Ishikawa (cell line): ENCODE data around the gene PNPLA7.

Experiments
- EP300 ChIP-seq: IDR thresholded peaks from 2 replicates; pipeline ENCODE4 v1.6.1; 2012; ENCODE audit warnings: borderline replicate concordance
- FOXM1 ChIP-seq: IDR thresholded peaks from 2 replicates; pipeline ENCODE4 v1.6.1; 2012; ENCODE audit warnings: low read depth, borderline replicate concordance
- RAD21 ChIP-seq: IDR thresholded peaks from 2 replicates; pipeline ENCODE4 v1.6.1; 2012; ENCODE audit warnings: low read depth
- TAF1 ChIP-seq: IDR thresholded peaks from 2 replicates; pipeline ENCODE4 v1.6.1; 2012; ENCODE audit warnings: low read depth, mild to moderate bottlenecking
- TCF12 ChIP-seq: IDR thresholded peaks from 2 replicates; pipeline ENCODE4 v1.6.1; 2012; ENCODE audit warnings: low read depth
- YY1 ChIP-seq: IDR thresholded peaks from 2 replicates; pipeline ENCODE4 v1.6.1; 2012; ENCODE audit warnings: low read depth
- ZBTB7A ChIP-seq: IDR thresholded peaks from 2 replicates; pipeline ENCODE4 v1.6.1; 2012; ENCODE audit warnings: low read depth
- TF ChIP-seq, protein P1 (sequence below): IDR thresholded peaks from 2 replicates; pipeline ENCODE4 v1.6.1; 2012
- TF ChIP-seq, protein P2 (sequence below): IDR thresholded peaks from 2 replicates; pipeline ENCODE4 v1.6.1; 2012; ENCODE audit warnings: low read depth, mild to moderate bottlenecking

DNA sequence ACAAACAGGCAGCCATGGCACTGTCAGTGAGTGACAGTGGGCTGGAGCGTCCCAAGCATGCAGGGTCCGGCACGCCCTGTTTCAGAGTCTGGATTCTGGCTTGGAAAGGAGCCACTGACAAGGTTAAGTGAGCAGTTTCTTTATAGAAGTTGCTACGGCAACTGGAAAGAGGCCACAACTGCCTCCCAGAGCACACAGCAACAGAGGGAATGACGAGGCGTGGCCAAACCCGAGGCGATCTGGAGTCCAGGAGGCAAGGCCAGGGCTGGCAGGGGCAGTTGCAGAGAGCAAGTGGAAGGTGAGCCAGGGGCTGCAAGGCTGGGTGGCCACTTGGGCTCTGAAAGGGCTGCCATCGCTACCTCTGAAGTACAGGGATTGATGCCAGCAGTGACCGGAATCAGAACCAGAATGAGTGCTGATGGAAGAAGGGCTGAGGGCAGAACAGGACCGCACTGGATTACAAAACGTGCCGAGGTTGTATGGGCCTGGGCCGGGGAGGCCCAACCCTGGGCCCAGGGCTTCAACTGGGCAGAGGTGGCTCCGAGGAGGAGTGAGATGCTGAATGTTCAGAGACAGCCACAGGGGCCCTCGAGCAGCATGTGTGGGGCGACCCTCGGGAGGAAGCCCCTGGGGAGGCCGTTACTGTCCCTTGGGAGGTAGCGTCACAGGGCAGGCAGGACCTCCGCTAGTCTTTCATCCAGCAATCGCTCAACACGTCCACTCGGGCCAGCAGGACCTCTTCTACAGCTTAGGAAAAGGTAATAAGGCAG lies 6.1 kb upstream of the PNPLA7 start:
- TF ChIP-seq, protein P1, sequence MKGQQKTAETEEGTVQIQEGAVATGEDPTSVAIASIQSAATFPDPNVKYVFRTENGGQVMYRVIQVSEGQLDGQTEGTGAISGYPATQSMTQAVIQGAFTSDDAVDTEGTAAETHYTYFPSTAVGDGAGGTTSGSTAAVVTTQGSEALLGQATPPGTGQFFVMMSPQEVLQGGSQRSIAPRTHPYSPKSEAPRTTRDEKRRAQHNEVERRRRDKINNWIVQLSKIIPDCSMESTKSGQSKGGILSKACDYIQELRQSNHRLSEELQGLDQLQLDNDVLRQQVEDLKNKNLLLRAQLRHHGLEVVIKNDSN: no peak
- TF ChIP-seq, protein P2, sequence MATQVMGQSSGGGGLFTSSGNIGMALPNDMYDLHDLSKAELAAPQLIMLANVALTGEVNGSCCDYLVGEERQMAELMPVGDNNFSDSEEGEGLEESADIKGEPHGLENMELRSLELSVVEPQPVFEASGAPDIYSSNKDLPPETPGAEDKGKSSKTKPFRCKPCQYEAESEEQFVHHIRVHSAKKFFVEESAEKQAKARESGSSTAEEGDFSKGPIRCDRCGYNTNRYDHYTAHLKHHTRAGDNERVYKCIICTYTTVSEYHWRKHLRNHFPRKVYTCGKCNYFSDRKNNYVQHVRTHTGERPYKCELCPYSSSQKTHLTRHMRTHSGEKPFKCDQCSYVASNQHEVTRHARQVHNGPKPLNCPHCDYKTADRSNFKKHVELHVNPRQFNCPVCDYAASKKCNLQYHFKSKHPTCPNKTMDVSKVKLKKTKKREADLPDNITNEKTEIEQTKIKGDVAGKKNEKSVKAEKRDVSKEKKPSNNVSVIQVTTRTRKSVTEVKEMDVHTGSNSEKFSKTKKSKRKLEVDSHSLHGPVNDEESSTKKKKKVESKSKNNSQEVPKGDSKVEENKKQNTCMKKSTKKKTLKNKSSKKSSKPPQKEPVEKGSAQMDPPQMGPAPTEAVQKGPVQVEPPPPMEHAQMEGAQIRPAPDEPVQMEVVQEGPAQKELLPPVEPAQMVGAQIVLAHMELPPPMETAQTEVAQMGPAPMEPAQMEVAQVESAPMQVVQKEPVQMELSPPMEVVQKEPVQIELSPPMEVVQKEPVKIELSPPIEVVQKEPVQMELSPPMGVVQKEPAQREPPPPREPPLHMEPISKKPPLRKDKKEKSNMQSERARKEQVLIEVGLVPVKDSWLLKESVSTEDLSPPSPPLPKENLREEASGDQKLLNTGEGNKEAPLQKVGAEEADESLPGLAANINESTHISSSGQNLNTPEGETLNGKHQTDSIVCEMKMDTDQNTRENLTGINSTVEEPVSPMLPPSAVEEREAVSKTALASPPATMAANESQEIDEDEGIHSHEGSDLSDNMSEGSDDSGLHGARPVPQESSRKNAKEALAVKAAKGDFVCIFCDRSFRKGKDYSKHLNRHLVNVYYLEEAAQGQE: no peak
- TF ChIP-seq ZBTB7A (no peak), EP300 (no peak), YY1 (no peak), TCF12 (no peak), RAD21 (no peak), FOXM1 (no peak), TAF1 (no peak)
